ENCODE measurements around the gene FOS.
"Not testable (repeated sequence)": the region's sequence is repeated elsewhere in the genome, so short reads cannot be mapped to it uniquely, and the experiment has no call there.

FOS gene

DNA sequence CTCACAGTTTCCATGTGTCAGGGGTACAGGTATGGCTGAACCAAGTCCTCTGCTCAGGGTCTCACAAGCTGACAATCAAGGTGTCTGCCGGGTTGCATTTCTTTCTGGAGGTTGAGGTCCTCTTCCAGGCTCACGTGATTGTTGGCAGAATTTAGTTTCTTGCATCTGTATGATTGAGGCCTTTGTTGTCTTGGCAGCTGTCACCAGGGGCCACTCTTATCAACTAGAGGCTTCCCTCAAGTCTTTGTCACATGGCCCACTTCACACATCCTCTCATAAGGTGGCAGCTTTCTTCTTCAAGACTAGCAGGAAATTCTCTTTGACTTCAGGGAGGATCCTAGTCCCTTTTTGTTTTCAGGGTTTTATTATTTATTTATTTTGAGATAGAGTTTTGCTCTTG is 46.0 kb upstream of the FOS start:
- Histone ChIP-seq H3K36me3 (no peaks in the 10 kb centered on the region), H3K27me3 (ENCODE audit: insufficient read depth, low read depth, severe bottlenecking) (no peaks in the 10 kb centered on the region), H3K9me3 (ENCODE audit: severe bottlenecking) (no peaks in the 10 kb centered on the region), H3K27ac (no peak overlapping the region), H3K4me3 (ENCODE audit: low read depth, low read length) (no peak overlapping the region)
- TF ChIP-seq, protein P1, sequence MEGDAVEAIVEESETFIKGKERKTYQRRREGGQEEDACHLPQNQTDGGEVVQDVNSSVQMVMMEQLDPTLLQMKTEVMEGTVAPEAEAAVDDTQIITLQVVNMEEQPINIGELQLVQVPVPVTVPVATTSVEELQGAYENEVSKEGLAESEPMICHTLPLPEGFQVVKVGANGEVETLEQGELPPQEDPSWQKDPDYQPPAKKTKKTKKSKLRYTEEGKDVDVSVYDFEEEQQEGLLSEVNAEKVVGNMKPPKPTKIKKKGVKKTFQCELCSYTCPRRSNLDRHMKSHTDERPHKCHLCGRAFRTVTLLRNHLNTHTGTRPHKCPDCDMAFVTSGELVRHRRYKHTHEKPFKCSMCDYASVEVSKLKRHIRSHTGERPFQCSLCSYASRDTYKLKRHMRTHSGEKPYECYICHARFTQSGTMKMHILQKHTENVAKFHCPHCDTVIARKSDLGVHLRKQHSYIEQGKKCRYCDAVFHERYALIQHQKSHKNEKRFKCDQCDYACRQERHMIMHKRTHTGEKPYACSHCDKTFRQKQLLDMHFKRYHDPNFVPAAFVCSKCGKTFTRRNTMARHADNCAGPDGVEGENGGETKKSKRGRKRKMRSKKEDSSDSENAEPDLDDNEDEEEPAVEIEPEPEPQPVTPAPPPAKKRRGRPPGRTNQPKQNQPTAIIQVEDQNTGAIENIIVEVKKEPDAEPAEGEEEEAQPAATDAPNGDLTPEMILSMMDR (IDR thresholded peaks at IDR 0.05; ENCODE audit: low read depth, low read length): no peak
- no peak for DNase-seq

DNA sequence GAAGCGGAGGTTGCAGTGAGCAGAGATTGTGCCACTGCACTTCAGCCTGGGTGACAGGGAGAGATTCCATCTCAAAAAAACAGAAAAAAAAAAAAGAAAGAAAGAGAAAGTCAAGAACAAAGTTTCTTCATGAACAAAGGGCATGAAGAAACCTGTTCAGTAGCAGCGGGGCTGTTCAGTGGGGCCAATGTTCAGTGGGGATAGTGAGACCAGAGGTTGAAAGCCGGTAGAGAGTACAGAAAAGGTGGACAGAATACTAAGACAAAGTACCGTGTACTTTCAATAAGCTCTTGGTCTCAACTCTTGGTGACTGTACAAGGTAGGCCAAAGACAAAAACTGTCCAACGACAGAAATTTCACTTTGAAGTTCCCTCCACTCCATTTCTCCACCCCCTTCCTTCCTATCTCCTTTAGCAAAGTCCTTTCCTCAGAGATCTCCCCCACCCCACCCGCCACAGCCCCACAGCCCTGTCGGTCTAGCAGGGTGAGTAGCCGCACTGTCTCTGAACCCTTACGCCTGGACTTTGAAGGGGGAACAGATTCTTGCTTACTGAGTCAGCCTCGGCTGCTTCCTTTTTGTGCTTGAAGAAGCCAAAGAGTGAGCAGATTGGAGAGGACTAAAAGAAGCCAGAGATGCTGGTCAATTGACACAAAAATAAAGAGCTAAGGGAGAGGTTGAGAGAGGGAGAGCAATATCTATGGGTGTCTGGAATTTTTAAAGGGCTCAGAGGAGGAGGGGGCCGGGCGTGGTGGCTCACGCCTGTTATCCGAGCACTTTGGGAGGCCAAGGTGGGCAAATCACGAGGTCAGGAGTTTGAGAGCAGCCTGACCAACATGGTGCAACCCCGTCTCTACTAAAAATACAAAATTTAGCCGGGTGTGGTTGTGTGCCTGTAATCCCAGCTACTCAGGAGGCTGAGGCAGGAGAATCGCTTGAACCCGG is 44.2 kb upstream of the FOS start:
- Histone ChIP-seq H3K27ac (no peak overlapping the region), H3K9me3 (ENCODE audit: severe bottlenecking) (no peaks in the 10 kb centered on the region), H3K27me3 (ENCODE audit: insufficient read depth, low read depth, severe bottlenecking) (no peaks in the 10 kb centered on the region), H3K36me3 (no peaks in the 10 kb centered on the region), H3K4me3 (ENCODE audit: low read depth, low read length) (no peak overlapping the region)
- DNase-seq: no peak
- TF ChIP-seq, protein P1 (IDR thresholded peaks at IDR 0.05; ENCODE audit: low read depth, low read length): no peak

DNA sequence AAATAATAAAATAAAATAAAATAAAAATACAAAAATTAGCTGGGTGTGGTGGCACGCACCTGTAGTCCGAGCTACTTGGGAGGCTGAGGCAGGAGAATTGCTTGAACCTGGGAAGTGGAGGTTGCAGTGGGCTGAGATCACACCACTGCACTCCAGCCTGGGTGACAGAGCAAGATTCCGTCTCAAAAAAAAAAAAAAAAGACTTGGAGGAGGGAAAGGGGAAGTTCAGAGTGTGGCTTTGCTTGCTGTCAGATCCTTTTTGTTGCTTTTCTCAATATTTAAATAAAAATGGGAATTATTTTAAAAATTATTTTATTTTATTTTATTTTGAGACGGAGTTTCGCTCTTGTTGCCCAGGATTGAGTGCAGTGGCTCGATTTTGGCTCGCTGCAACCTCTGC is 43.4 kb upstream of the FOS start:
- not testable (repeated sequence) for H3K27ac ChIP-seq; H3K9me3 ChIP-seq (ENCODE audit: severe bottlenecking); H3K4me3 ChIP-seq (ENCODE audit: low read depth, low read length); DNase-seq; H3K36me3 ChIP-seq; H3K27me3 ChIP-seq (ENCODE audit: insufficient read depth, low read depth, severe bottlenecking)

DNA sequence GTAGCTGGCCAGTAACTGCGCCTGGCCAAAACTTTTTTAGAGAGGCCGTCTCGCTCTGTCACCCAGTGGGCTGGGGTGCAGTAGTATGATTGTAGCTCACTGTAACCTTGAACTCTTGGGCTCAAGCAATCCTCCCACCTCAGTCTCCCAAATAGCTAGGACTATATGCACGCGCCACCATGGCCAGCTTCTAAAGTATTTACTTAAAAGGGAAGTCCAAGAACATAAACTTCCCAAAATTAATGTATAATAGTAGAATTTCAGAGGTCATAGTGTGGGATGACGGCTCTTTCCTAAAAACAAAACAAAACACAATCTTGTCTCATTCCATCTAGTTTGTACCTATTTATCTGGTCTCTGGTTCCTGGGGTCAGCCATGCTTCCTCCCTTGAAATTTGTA is 42.2 kb upstream of the FOS start:
- Histone ChIP-seq H3K4me3 (ENCODE audit: low read depth, low read length) (no peak overlapping the region), H3K36me3 (no peaks in the 10 kb centered on the region), H3K27ac (no peak overlapping the region), H3K9me3 (ENCODE audit: severe bottlenecking) (no peaks in the 10 kb centered on the region), H3K27me3 (ENCODE audit: insufficient read depth, low read depth, severe bottlenecking) (no peaks in the 10 kb centered on the region)
- DNase-seq: no peak
- TF ChIP-seq, protein P1 (IDR thresholded peaks at IDR 0.05; ENCODE audit: low read depth, low read length): no peak

DNA sequence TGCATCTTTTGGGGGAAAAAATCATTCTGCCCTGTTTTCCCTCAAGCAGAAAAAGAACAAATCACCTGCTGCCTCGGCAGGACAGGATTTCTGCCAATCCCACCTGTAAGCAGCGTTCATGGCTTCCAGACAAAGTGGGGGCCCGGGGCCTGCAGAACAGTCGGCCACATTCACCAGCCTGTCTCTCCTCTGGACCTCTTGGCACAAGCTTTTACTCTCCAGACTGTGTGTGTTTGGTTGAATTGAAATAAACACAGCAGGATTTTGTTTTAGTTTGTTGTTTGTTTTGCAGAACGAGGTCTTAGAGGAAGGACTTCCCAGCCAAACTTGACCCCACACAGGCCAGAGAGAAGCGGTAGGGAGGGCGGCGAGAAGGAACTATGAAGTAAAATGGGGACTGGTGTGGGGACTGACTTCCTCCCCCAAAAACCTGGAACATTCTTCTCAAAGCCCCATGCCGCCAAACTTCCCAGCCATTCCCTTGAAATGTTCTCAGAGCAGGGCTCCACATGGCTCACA is 41.7 kb upstream of the FOS start:
- Histone ChIP-seq H3K4me3 (ENCODE audit: low read depth, low read length) (no peak overlapping the region), H3K9me3 (ENCODE audit: severe bottlenecking) (no peaks in the 10 kb centered on the region), H3K36me3 (no peaks in the 10 kb centered on the region), H3K27me3 (ENCODE audit: insufficient read depth, low read depth, severe bottlenecking) (no peaks in the 10 kb centered on the region), H3K27ac (no peak overlapping the region)
- TF ChIP-seq, protein P1 (IDR thresholded peaks at IDR 0.05; ENCODE audit: low read depth, low read length): no peak
- DNase-seq: no peak

DNA sequence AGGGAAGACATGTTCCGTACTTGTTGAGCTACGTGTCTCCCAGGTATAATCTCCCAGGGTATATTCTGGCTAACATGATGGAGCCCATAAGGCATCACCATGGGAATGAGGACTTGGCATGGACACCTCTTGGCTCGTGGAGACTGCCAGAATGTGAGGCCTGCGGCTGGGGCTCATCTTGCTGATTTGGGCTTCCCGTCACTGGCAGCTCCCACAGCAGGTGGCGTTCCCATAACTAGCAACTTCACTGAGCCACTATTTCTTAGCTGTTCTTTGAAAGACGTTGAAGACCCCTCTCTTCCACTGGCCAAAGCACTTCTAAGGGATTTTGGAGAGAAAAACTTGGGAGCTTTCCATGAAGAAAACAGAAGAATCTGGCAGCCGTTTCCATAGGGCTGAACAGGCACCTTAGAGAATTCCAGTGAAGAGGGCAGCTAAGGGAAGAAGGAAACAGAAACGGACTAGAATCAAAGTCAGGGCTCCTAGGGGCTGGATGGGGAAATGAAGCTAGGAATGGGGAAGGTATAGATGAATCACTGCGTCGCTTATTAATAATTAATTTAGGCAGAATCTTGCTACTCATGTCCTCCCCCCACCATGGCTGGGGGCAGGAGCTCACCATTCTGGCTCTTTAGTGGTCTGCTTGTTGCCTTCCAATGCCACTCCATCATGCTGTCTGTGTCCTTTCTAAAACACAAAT is 39.7 kb upstream of the FOS start:
- Histone ChIP-seq H3K27ac (no peak overlapping the region), H3K9me3 (ENCODE audit: severe bottlenecking) (no peaks in the 10 kb centered on the region), H3K36me3 (no peaks in the 10 kb centered on the region), H3K27me3 (ENCODE audit: insufficient read depth, low read depth, severe bottlenecking) (no peaks in the 10 kb centered on the region), H3K4me3 (ENCODE audit: low read depth, low read length) (no peak overlapping the region)
- no peak for DNase-seq
- TF ChIP-seq, protein P1 (IDR thresholded peaks at IDR 0.05; ENCODE audit: low read depth, low read length): no peak

Data from WERI-Rb-1 (cell line).